ENCODE measurements around the gene KRT76. TPM values are rescaled to one million over a fixed set of nuclear protein-coding genes. Genes with fewer than 3 reads are reported as not detected.

The KRT76 gene
- total RNA-seq, 1 experiment from 2014 or later = not detected

- Mint-ChIP-seq H3K27ac (no peak overlapping the region), H3K27me3 (ENCODE audit: low read depth) (peaks cover 14% of the 10 kb centered on the region), H3K9me3 (no peaks in the 10 kb centered on the region; a peak in 1 of 5 replicates), H3K36me3 (ENCODE audit: insufficient read depth in 1 of 3, low read depth in 3 of 3) (no peaks in the 10 kb centered on the region), H3K4me1 (no peaks in the 10 kb centered on the region), H3K4me3 (no peak overlapping the region)
- Histone ChIP-seq H3K18ac (ENCODE audit: insufficient read length, low read depth, low read length) (no peak overlapping the region), H2BK5ac (ENCODE audit: insufficient read length, low read length) (no peak overlapping the region), H4K20me1 (ENCODE audit: control insufficient read depth, insufficient read depth, insufficient read length) (no peaks in the 10 kb centered on the region), H3K9me3 (ENCODE audit: control insufficient read depth, low read depth, low read length) (no peaks in the 10 kb centered on the region), H2AFZ (ENCODE audit: low read length) (no peak overlapping the region), H2BK12ac (ENCODE audit: insufficient read length, low read depth, low read length) (no peak overlapping the region), H4K5ac (ENCODE audit: insufficient read length, low read depth, low read length) (no peak overlapping the region), H3K27ac (ENCODE audit: insufficient read length, low read depth, low read length) (no peak overlapping the region), H3K27me3 (ENCODE audit: insufficient read depth, low read length) (no peaks in the 10 kb centered on the region), H4K91ac (ENCODE audit: insufficient read length, low read depth, low read length) (no peak overlapping the region), H3K9ac (ENCODE audit: extremely low read depth, insufficient read length, low read length) (no peak overlapping the region), H3K4me2 (ENCODE audit: insufficient read depth, insufficient read length, low read length) (no peak overlapping the region), H2BK20ac (ENCODE audit: low read depth, low read length, poor library complexity, severe bottlenecking) (no peak overlapping the region), H3K79me1 (ENCODE audit: insufficient read depth, low read depth, low read length, poor library complexity, severe bottlenecking) (no peaks in the 10 kb centered on the region), H3K23me2 (ENCODE audit: insufficient read length, low read depth, low read length, poor library complexity, severe bottlenecking) (no peaks in the 10 kb centered on the region), H3K14ac (ENCODE audit: insufficient read depth, low read length) (no peak overlapping the region), H4K8ac (replicated peaks; ENCODE audit: insufficient read length, low read depth, low read length) (no peak overlapping the region), H3K56ac (ENCODE audit: insufficient read length, low read depth, low read length) (no peak overlapping the region), H2BK15ac (ENCODE audit: low read depth, low read length) (no peak overlapping the region), H3K4ac (ENCODE audit: low read depth, low read length) (no peak overlapping the region), H3K23ac (ENCODE audit: insufficient read length, low read depth, low read length) (no peak overlapping the region), H3K4me1 (ENCODE audit: insufficient read depth, low read length) (no peaks in the 10 kb centered on the region), H3K79me2 (ENCODE audit: insufficient read depth, low read length) (no peaks in the 10 kb centered on the region), H3T11ph (ENCODE audit: low read length) (no peak overlapping the region), H2AK5ac (ENCODE audit: insufficient read length, low read length) (no peak overlapping the region), H2BK120ac (ENCODE audit: low read depth, low read length, poor library complexity, severe bottlenecking) (no peak overlapping the region)
- no CpG with 5 or more reads among the region's 4 CpGs for WGBS (ENCODE audit: extremely low coverage, insufficient read length, low lambda C conversion rate)
- no peak for DNase-seq
- no peak for TF ChIP-seq CTCF (conservative IDR thresholded peaks at IDR 0.05)
Measured at GRCh38 chr12:52772188-52772587, 5.0 kb downstream of the KRT76 start.

All from H9 (cell line).